CD4-positive, alpha-beta T cell treated with Interleukin-15 for 4 hours (primary cell): ENCODE results near the gene ZNF20.

ENCODE experiments used
- DNase-seq: peaks from one replicate; pipeline ENCODE4 v3.0.0-alpha.2; 2020; ENCODE audit warnings: low spot score

Gene ZNF20

DNA sequence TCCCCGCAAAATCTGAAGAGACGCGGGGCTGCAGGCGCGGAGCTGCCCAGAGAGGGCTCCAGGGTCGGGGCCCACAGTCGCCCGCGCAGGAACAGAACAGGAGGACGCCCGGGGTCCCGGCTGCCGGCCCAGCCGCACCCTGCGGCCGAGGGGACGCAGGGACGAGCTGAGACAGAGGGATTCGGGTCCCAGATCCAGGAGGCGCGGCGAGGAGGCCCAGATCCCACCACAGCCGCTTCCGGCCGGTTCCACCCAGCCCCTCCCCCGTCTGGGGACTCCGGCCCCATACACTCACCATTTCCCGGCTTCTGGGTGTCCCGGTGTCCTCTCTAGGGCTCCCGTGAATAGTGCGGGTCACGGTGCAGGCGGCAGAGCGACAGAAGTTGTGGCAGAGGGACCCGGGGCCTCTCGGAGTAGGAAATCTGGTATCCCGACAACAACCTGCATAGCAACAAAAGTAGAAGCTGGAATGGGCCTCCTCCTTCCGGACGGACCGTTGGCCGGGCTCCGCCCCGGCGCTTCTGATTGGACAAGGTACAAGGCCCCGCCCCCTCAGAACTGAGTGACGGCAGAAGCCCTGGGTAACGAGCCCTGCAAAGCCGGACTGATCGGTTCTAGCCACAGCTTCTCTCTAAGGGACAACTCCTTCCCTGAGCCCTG is at the start of gene ZNF20:
ZNF20 (minus strand) TSS at position 466 of the 660 bp plus-strand sequence; CDS start at position 298, 168 bp downstream.
- peak; percentile 90 for DNase-seq

DNA sequence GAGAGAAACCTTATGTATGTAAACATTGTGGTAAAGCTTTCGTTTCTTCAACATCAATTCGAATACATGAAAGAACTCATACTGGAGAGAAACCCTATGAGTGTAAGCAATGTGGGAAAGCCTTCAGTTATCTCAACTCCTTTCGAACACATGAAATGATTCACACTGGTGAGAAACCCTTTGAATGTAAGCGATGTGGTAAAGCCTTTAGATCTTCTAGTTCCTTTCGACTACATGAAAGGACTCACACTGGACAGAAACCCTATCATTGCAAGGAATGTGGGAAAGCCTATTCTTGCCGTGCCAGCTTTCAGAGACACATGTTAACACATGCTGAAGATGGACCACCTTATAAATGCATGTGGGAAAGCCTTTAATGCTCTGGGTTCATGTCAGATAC is 47.5 kb upstream of the ZNF20 start:
- no peak for DNase-seq

DNA sequence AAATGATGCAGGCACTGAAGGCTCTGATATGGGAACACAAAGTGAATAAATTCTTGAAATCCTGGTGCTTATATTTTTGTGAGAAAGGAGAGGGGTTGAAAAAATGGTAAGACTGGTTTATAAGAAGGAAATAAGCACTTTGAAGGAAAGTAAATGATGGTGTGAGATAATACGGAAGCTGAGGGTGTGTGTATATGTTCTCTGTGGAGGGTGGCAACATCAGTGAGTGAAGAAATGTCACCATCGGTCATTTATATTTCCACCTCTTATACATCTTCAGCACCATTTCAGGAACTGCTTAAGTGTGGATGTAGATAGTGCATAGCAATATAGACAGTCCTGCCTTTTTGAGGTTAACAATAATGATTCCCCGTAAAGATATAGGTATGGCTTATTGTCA is 40.2 kb upstream of the ZNF20 start:
- DNase-seq = no peak

DNA sequence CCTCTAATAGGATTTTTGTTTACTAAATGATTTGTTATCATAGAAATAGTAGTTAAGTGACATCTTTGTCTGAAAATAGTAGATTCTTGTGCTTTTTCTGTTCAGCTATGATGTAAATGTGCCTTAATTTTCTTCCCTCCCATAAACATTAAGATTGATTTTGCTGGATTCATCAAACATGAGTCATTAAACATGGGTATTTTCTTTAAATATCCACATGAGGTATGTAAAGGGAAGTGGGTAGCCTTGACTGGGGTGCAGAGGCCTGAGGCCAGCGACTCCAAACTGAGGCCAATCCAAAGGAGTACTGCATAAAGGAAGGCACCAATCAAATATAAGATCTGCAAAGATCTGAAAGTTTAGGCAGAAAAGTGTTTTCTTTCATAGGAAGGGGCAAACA is 26.5 kb upstream of the ZNF20 start:
- no peak for DNase-seq

DNA sequence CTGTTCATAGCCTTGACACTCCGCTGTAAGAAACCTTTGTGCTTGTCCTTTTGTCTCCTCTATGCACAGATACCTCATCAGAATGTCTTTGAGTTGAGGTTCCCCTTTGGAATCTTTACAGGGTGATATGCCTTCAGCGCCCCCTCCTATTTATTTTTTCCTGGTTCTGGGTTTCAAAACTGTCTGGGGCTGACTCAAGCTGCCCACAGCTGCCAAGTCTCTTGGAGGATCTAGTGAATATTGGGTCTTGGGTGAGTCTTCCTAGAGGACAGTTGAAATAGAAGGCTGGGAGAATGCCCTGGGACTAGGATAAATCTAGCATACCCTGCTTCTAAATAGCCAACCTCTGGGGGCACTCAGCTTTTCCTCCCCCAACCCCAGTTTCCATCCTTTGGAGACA is 23.7 kb upstream of the ZNF20 start:
- no peak for DNase-seq

DNA sequence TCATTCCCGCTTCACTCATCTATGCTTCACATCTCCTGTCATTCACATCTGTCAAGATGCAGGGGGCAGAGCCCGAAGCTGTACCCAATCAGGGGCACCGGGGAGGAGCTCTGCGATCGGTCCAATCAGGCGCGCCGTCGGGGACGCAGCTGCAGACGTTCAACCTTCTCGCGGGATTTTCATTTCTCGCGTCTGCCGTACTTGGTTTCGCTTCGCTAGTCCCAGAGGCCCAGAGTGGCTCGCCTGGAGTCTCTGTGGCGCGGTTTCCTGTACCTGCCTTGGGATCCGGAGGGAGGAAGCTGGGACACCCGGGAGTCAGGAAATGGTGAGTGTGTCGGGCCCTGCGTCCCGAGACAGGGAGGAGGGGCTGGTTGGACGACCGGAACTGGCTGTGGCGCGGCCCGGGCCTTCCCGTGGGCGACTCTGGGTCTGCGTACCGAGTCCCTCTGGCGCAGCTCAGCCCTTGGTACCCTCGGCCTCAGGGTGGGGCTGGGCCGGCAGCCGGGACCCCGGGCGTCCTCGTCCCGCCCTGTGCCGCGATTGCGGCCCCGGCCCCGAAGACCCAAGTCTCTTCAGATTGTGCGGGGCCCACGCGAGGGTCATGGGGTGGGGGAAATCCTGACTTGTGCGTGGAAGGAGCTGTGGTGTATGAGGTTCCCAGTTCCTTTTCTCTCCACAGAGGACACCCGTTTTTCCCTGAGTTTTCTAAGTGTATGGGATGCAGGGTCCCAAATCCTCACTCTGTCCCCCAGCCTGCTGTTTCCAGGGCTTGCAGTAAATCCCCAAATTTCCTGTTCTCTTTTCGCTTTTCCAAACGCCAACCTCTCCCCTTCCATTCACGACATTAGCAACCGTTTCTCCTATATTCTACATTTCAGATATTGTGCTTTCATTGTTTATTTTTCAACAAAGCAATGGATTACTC is 23.0 kb upstream of the ZNF20 start, which contains the start of gene ZNF136:
ZNF136 (plus strand) TSS at position 215 of the 925 bp plus-strand sequence; CDS start at position 323, 108 bp downstream.
- DNase-seq = peak; percentile 93

DNA sequence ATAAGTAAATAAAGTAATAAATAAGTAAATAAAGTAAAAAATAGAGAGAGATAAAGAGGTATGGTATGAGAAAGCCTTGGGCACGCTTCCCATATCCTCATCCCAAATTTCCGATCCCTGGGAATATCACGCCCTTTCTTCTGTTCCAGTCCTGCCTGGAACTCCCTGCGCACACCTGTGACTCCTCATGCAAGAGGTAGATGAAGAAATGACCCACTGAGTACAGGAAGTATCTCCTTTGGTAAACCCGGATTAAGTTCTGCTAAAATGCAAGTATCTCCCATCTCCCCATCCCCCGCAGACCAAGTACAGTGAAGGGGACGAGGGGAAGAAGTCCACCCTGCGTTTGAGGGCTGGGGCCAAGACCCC is 22.3 kb upstream of the ZNF20 start:
- DNase-seq = no peak

DNA sequence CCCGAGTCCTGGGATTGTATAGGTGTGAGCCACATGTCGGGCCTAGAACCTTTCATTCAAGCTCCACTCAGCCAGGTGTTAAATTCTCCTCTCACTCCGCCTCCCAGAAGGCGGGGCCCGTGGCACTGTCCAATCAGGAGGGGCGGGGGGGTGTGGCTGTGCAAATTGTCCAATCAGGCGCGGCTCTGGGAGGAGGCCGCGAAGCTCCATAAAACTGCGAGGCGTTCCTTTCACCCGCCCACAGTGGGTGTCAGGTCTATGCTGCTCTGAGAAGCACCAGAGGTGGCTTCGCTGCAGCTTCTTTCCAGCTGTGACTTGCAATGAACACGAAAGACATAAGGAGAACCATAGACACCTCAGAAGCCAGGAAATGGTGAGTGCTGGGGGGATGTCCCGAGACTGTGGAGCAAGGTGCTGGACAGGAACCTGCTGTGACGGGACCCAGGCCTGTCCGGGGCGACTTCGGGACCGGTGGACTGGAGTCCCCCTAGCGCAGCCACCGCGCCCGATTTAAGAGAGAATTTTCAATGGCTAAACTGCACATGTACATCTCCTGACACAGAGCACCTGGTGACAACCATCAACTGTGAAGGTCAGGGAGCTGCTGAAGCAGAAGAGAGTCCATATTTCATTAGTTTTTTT is 19.7 kb upstream of the ZNF20 start:
- DNase-seq = no peak

DNA sequence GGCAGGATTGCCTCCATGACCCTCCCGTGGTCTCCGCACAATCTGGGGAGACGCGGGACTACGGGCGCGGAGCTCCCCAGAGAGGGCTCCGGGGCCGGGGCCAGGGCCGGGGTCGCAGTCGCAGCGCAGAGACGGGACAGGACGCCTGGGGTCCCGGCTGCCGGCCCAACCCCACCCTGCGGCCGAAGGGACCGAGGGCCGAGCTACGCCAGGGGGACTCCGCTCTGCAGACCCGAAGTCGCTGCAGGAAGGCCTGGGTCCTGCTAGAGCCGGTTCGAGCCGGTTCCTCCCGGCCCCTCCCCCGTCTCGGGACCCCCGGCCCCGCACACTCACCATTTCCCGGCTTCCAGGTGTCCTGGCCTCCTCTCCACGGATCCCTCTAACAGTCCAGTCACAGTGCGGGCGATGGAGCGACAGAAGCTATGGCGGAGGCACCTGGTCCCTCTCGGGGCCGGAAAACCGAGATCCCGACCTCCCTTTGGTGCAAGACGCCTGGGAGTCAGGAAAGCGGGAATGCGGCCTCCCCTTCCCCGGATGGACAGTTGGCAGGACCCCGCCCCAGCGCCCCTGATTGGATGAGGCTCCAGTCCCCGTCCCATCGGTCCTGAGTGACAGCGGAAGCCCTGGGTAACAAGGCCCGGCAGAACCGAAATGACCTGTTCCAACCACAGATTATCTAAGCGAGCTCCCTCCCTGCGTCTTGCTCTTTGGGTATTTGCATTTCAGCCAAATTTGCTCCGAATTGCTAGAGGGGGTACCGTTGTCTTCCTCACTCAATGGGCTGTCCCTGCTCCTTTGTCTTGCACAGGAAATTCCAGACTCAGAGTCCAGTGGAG is 16.3 kb upstream of the ZNF20 start, which contains the start of gene ZNF625:
ZNF625 (minus strand) TSS at position 512 of the 836 bp plus-strand sequence; CDS start at position 336, 176 bp downstream.
- DNase-seq = no peak

DNA sequence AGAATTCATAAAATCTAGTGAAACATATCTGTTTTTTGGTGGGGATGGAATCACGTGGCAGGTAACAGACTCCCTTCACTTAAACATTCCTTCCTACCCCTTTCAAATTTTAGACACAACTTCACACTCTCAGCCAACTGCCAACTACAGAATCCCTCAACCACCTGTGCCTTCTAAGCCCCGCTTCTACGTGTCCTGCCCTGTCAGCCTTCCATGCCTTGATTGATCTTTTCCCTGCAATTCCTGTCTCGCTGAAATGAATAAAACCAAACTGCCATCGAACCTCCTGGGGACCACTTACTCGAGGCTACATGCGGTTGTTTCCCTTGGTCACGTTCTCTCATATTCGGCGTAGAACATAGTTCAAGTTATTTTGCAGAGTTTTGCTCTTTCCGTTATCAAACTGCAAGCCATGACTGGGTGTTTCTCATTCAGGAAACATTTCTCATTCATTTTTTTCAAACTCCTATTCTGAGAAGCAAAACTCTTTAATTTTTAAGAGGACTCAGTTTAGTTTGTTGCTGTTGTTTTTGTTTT is 15.2 kb upstream of the ZNF20 start:
- DNase-seq = no peak

DNA sequence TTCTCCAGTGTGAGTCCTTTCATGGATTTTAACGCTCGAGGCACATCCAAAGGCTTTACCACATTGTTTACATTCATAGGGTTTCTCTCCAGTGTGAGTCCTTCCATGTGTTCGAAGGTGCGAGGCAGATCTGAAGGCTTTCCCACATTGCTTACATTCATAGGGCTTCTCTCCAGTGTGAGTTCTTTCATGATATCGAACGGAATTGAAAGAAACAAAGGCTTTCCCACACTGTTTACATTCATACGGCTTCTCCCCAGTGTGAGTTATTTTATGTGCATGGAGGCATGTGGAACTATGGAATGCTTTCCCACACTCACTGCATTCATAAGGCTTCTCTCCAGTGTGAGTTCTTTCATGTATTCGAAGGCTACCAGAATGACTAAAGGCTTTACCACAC is 5.2 kb upstream of the ZNF20 start:
- no peak for DNase-seq

DNA sequence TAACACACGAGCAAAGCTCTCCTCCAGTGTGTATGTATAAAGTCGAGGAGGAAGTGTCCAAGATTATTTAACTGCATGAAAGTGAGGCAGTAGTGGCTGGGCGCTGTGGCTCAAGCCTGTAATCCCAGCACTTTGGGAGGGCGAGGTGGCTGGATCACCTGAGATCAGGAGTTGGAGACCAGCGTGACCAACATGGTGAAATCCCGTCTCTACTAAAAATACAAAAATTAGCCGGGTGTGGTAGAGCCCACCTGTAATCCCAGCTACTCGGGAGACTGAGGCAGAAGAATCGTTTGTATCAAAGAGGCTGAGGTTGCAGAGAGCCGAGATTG is 1.2 kb upstream of the ZNF20 start:
- no peak for DNase-seq

DNA sequence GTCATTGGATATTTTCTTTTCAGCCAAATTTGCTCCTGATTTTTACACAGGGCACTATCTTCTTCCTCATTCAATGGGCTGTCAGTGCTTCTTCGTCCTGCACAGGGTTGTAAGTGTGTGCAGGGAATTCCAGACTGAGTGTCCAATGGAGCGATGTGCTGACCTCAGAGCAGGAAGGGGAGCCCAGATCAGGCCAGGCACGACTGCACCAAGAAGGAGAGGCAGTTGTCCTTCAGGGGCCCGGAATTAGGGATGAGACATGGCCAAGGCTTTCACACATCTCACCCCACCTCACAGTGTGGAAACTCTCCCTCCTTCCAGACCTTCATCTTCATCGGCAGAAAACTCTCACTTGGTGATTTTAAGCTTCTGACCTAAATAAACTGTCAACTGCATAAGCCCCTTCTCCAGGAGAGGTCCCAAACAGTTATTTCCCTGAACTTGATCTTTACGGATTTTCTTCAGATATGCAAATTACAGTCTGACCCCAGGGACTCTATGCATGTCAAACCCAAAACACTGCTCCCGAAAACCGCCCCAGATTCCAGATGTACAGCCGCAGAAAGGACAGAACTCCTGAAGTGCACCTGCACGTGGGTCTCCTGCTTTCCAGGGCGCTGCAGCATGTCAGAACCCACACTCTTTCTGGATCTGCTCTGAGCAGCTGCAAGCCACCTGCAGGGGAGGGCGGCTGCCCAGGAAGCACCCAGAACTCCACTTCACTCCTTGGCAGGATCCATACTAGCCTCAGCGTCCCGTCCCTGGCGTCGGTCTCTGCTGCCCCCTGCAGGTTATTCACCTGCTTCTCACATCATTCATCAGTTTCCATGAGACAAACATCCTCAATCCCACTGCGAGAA is 625 bp upstream of the ZNF20 start:
- peak; percentile 86 for DNase-seq

DNA sequence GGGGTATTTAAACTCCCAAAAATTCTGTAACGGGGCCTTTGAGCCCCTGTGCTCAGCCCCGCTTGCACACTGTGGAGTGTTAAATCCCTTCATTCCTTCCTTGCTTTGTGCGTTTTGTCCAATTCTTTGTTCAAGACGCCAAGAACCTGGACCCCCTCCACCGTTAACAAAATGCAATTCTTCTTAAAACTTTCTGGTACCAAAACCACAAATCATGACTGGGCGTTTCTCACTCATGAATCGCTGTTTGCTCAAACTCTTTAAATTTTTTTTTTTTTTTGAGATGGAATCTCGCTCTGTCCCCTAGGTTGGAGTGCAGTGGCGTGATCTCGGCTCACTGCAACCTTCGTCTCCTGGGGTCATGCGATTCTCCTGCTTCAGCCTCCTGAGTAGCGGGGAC is 881 bp downstream of the ZNF20 start:
- DNase-seq = no peak

DNA sequence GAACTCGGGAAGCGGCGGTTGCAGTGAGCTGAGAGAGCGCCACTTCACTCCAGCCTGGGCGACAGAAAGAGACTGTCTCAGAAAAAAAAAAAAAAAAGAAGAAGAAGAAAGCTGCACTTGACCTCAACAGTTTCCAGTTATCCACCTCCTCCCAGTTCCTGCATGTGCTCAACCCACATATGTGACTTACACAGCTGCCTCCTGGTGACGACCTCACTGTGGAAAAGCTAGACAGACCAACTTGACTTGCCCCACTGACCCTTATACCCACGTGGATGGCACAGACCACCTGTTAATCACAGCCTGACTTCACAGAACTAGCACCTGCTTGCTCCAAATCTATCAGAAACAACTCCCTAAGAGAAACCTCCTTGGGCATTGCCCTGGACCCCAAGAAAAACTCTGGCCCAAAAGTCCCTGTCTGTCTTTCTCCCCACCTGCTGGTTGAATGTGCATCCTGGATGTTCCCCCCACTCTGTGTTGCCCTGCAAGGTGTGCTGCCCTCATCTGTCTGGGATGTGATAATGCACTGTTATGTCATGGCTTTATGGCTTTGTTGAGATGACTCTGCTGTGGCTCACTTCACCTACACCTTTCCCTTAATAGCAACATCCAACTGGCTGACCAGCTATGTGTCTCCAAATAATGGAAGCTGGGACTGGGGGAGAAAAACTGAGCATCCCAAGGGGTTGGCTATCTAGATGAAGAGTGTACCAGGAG is 2.8 kb downstream of the ZNF20 start:
- peak; percentile 39 for DNase-seq

DNA sequence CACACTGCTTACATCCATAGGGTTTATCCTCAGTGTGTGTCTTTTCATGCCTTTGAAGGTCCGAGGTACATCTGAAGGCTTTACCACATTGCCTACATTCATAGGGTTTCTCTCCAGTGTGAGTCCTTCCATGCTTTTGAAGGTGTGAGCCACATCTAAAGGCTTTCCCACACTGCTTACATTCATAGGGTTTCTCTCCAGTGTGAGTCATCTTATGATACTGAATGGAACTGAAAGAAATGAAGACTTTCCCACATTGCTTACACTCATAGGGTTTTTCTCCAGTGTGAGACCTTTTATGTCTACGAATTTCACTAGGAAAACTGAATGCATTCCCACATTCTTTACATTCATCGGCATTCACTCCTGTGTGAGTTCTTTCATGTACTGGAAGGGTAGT is 7.1 kb downstream of the ZNF20 start:
- no peak for DNase-seq

DNA sequence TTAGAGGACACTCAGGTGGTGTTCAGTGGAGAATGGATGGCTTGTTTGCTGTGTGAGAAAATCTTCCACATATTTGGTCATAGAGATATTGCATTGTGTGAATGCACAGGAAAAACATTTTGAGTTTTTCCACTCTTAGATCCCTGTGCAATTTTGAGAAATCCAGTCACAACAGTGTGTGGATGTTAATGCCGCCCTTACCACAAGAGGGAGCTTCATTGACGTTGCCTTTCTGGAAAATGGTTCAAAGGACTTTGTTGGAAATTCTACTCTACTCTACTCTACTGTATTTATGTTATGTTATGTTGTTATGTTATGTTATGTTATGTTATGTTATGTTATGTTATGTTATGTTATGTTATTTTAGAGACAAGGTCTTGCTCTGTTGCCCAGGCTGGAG is 13.4 kb downstream of the ZNF20 start:
- peak; percentile 19 for DNase-seq

DNA sequence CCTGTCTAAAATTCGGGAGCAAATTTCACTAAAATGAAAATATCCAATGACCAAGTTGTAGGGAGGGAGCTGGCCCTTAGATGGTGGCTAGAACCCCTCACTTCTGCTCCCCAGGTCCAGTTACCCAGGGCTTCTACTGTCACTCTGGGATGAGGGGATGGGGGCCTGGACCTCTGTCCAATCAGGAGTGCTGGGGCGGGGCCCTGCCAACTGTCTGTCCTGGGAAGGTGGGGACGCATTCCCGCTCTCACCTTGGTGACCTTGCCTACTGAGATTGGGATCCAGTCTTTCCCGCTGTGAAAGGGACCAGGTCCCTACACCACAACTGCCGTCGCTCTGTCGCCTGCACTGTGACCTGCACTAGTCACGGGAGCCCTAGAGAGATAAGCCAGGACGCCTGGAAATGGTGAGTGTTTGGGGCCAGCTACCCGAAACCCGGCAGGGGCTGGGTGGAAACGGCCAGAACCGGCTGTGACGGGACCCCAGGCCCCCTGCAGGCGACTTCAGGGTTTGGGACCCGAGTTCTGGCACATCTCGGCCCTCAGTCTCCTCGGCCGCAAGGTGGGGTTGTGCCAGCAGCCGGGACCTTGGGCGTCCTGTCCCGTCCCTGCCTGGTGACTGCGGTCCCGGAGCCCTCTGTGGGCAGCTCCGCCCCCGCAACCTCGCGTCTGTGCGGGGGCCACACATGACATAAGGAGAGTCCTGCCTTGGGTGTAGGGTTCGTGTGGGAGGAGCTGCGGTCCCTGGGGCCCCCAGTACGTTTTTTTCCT is 22.8 kb downstream of the ZNF20 start:
- DNase-seq = no peak

DNA sequence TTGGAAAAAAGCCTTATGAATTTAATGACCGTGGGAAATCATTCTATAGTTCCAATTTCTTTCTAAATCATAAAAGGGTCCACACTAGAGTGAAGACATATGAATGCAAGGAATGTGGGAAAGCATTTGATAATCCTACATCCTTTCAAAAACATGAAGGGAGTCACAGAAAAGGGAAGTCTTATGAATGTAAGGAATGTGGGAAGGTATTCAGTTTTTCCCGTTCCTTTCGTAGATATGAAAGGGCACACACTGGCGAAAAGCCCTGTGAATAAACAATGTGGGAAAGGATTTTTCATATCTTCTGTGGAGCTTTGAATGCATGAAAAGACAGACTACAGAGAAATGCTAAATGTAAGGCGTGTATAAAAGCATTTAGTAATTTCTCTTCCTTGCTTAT is 27.0 kb downstream of the ZNF20 start:
- no peak for DNase-seq
